HCT116 (cell line): ENCODE data around the gene ZNF718.

Experiments
- CEBPB ChIP-seq: IDR thresholded peaks from 2 replicates; pipeline ENCODE4 v1.6.1; 2012; ENCODE audit warnings: low read depth
- ELF1 ChIP-seq: IDR thresholded peaks from 2 replicates; pipeline ENCODE4 v1.6.1; 2012; ENCODE audit warnings: low read depth, borderline replicate concordance
- EZH2 ChIP-seq: fragments of 200-600 bp; sonication (generic); IDR thresholded peaks from 2 replicates; pipeline ENCODE4 v1.6.1; 2017; ENCODE audit warnings: antibody characterized with exemption, mixed run types
- EZH2phosphoT487 ChIP-seq: fragments of 200-600 bp; IDR thresholded peaks from 2 replicates; pipeline ENCODE4 v1.6.1; 2018; ENCODE audit warnings: antibody characterized with exemption, borderline replicate concordance
- POLR2A ChIP-seq: IDR thresholded peaks from 2 replicates; pipeline ENCODE4 v1.7.0; 2011; ENCODE audit warnings: borderline replicate concordance; ENCODE audit not compliant: insufficient read depth, insufficient read length; ENCODE audit errors: extremely low read depth
- POLR2AphosphoS5 ChIP-seq: IDR thresholded peaks from 2 replicates; pipeline ENCODE4 v1.6.1; 2011; ENCODE audit warnings: mild to moderate bottlenecking, low read depth, low read length, moderate library complexity
- SP1 ChIP-seq: IDR thresholded peaks from 2 replicates; pipeline ENCODE4 v1.6.1; 2012; ENCODE audit warnings: low read depth
- SRF ChIP-seq: IDR thresholded peaks from 2 replicates; pipeline ENCODE4 v1.6.1; 2012; ENCODE audit warnings: low read depth
- TCF7L2 ChIP-seq: IDR thresholded peaks from 2 replicates; pipeline ENCODE4 v1.7.0; 2011; ENCODE audit warnings: borderline replicate concordance, inconsistent platforms; ENCODE audit not compliant: insufficient read depth, insufficient read length; ENCODE audit errors: extremely low read depth
- YY1 ChIP-seq: IDR thresholded peaks from 2 replicates; pipeline ENCODE4 v1.6.1; 2011; ENCODE audit warnings: low read length, low read depth, moderate library complexity, mild to moderate bottlenecking; ENCODE audit not compliant: insufficient replicate concordance; ENCODE audit errors: extremely low read depth
- ZNF274 ChIP-seq: fragments of 200-500 bp; sonication (Bioruptor generic); IDR thresholded peaks from 2 replicates; pipeline ENCODE4 v1.6.1; 2014; ENCODE audit warnings: mild to moderate bottlenecking, low read depth, low read length, inconsistent platforms
- TF ChIP-seq, protein P1 (sequence below), 3 experiments: fragments of 200-600 bp in 1 of 3; sonication (generic) in 1 of 3; IDR thresholded peaks in 2 of 3; conservative IDR thresholded peaks in 1 of 3; 2 replicates each; pipeline ENCODE4 v1.5.1; 2012 to 2017; ENCODE audit warnings: low read depth in 2 of 3, low read length in 2 of 3, antibody characterized with exemption in 1 of 3, borderline replicate concordance in 1 of 3, control low read depth in 1 of 3, mild to moderate bottlenecking in 1 of 3, mixed read lengths in 1 of 3, mixed run types in 1 of 3, moderate library complexity in 1 of 3; ENCODE audit not compliant: insufficient read depth in 1 of 3
- TF ChIP-seq, protein P2 (sequence below): IDR thresholded peaks from 2 replicates; pipeline ENCODE4 v1.6.1; 2012

- TF ChIP-seq POLR2A (no peak), EZH2phosphoT487 (no peak), ZNF274 (no peak), TCF7L2 (no peak), EZH2 (no peak), SRF (no peak), YY1 (no peak), CEBPB (no peak), SP1 (no peak), POLR2AphosphoS5 (no peak), ELF1 (no peak)
- TF ChIP-seq, protein P1, sequence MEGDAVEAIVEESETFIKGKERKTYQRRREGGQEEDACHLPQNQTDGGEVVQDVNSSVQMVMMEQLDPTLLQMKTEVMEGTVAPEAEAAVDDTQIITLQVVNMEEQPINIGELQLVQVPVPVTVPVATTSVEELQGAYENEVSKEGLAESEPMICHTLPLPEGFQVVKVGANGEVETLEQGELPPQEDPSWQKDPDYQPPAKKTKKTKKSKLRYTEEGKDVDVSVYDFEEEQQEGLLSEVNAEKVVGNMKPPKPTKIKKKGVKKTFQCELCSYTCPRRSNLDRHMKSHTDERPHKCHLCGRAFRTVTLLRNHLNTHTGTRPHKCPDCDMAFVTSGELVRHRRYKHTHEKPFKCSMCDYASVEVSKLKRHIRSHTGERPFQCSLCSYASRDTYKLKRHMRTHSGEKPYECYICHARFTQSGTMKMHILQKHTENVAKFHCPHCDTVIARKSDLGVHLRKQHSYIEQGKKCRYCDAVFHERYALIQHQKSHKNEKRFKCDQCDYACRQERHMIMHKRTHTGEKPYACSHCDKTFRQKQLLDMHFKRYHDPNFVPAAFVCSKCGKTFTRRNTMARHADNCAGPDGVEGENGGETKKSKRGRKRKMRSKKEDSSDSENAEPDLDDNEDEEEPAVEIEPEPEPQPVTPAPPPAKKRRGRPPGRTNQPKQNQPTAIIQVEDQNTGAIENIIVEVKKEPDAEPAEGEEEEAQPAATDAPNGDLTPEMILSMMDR (IDR thresholded peaks at IDR 0.05 in 2 of 3, conservative IDR thresholded peaks at IDR 0.05 in 1 of 3; ENCODE audit: borderline replicate concordance in 1 of 3, insufficient read depth in 1 of 3, low read depth in 2 of 3, low read length in 2 of 3) = no peak
- TF ChIP-seq, protein P2, sequence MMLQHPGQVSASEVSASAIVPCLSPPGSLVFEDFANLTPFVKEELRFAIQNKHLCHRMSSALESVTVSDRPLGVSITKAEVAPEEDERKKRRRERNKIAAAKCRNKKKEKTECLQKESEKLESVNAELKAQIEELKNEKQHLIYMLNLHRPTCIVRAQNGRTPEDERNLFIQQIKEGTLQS = no peak
Measured at GRCh38 chr4:139691-140090, 15.4 kb downstream of the ZNF718 start.
